HG03095 (cell line): ENCODE results near the gene ANKRD49.

Source experiments
- ATAC-seq: cut with Tn5 transposase; IDR thresholded peaks from one replicate; pipeline ENCODE4 v1.9.1; 2021; ENCODE audit warnings: moderate library complexity; ENCODE audit not compliant: unreplicated experiment

ANKRD49 gene

GRCh38 chr11:94543695-94544645, 50.2 kb downstream of the ANKRD49 start, which contains the start of gene FUT4:
TSS of gene FUT4 (plus strand) at chr11:94543921. CDS start at chr11:94544134, 213 bp downstream.
- ATAC-seq: peak; percentile 80

GRCh38 chr11:94544646-94545263, 51.0 kb downstream of the ANKRD49 start:
- peak; percentile 2 for ATAC-seq

GRCh38 chr11:94545264-94546161, 51.7 kb downstream of the ANKRD49 start:
- no peak for ATAC-seq

- ATAC-seq: no peak
These were observed 52.3 kb downstream of the ANKRD49 start for GRCh38 chr11:94546162-94546470.

GRCh38 chr11:94546886-94547285, 53.1 kb downstream of the ANKRD49 start:
- no peak for ATAC-seq

- no peak for ATAC-seq
These were observed 55.4 kb downstream of the ANKRD49 start for GRCh38 chr11:94549146-94549545.
